Calu3 (cell line): ENCODE results near the gene DGKZ. TPM values are rescaled to one million over a fixed set of nuclear protein-coding genes. Genes with fewer than 3 reads are reported as not detected.

ENCODE experiments used
- BruUV-seq: library from RNA; stranded (reverse); fragments of 400-500 nt; replicated peaks from 2 replicates; lab custom pipeline; 2021; lab: Mats Ljungman, UMichigan
- CTCF ChIA-PET: fragments of 300-600 bp; sonication (Branson Sonifier 250); formaldehyde crosslinking; loops from one replicate; lab custom pipeline; 2022; ENCODE audit warnings: antibody characterized with exemption; lab: Charles Lee
- DNase-seq: peaks from one replicate; pipeline ENCODE4 v3.0.0; 2022
- H3K27ac Mint-ChIP-seq: one replicate; pipeline ENCODE4 v1.8.0; 2022; ENCODE audit warnings: mixed read lengths; ENCODE audit not compliant: unreplicated experiment
- H3K27me3 Mint-ChIP-seq: one replicate; pipeline ENCODE4 v1.8.0; 2022; ENCODE audit warnings: mixed read lengths; ENCODE audit not compliant: unreplicated experiment
- H3K36me3 Mint-ChIP-seq: one replicate; pipeline ENCODE4 v1.8.0; 2022; ENCODE audit warnings: mild to moderate bottlenecking, moderate library complexity, mixed read lengths; ENCODE audit not compliant: insufficient read depth, unreplicated experiment
- H3K4me1 Mint-ChIP-seq: one replicate; pipeline ENCODE4 v1.8.0; 2022; ENCODE audit warnings: mild to moderate bottlenecking, low read depth, mixed read lengths; ENCODE audit not compliant: unreplicated experiment
- H3K4me3 Mint-ChIP-seq: one replicate; pipeline ENCODE4 v1.8.0; 2022; ENCODE audit warnings: mild to moderate bottlenecking, low read depth, moderate library complexity, mixed read lengths; ENCODE audit not compliant: unreplicated experiment
- H3K9me3 Mint-ChIP-seq: one replicate; pipeline ENCODE4 v1.8.0; 2022; ENCODE audit warnings: low read depth, mixed read lengths; ENCODE audit not compliant: unreplicated experiment
- intact Hi-C: fragments of 100-400 bp; cut with micrococcal nuclease; formaldehyde crosslinking; loops from one replicate; pipeline ENCODE4 v1.10.0; 2022; ENCODE audit not compliant: unreplicated experiment
- total RNA-seq: library from RNA; stranded (reverse); gene quantifications from 2 replicates; pipeline ENCODE4 v1.2.3, GENCODE V29; 2022
- TF ChIP-seq, protein P1 (sequence below): fragments of 200-600 bp; IDR thresholded peaks from one replicate; pipeline ENCODE4 v1.8.0; 2022; ENCODE audit warnings: antibody characterized with exemption; ENCODE audit not compliant: unreplicated experiment

DGKZ gene
- total RNA-seq, 1 experiment from 2014 or later = 38.0 TPM

DNA sequence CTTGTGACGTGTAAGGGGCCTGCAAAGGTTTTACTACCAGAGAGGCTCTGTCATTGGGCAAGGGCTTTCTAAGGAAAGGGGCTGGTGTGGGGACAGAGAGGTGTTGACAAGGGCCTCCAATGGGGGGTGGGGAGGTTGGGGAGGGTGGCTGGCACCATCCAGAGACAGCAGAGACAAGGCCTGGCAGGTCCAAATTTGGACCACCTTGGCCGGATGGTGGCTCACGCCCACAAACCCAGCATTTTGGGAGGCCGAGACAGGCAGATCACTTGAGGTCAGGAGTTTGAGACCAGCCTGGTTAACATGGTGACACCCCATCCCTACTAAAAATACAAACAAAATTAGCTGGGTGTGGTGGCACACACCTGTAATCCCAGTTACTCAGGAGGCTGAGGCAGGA, 46.5 kb downstream of the DGKZ start:
- Mint-ChIP-seq H3K4me1 (peaks cover 17% of the 10 kb centered on the region), H3K27me3 (peaks cover 43% of the 10 kb centered on the region), H3K9me3 (no peaks in the 10 kb centered on the region), H3K4me3 (no peak overlapping the region), H3K27ac (no peak overlapping the region), H3K36me3 (peaks cover 37% of the 10 kb centered on the region)
- intact Hi-C loops = no loop called here
- TF ChIP-seq, protein P1, sequence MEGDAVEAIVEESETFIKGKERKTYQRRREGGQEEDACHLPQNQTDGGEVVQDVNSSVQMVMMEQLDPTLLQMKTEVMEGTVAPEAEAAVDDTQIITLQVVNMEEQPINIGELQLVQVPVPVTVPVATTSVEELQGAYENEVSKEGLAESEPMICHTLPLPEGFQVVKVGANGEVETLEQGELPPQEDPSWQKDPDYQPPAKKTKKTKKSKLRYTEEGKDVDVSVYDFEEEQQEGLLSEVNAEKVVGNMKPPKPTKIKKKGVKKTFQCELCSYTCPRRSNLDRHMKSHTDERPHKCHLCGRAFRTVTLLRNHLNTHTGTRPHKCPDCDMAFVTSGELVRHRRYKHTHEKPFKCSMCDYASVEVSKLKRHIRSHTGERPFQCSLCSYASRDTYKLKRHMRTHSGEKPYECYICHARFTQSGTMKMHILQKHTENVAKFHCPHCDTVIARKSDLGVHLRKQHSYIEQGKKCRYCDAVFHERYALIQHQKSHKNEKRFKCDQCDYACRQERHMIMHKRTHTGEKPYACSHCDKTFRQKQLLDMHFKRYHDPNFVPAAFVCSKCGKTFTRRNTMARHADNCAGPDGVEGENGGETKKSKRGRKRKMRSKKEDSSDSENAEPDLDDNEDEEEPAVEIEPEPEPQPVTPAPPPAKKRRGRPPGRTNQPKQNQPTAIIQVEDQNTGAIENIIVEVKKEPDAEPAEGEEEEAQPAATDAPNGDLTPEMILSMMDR = no peak
- BruUV-seq = no TSS peak
- CTCF ChIA-PET = no interaction called here
- DNase-seq = no peak

GRCh38 chr11:46397526-46397925, 50.3 kb downstream of the DGKZ start:
- TF ChIP-seq, protein P1 = no peak
- peaks cover 7% of the 10 kb centered on the region for H3K4me1 Mint-ChIP-seq
- CTCF ChIA-PET = no interaction called here

GRCh38 chr11:46402957-46403902, 56.0 kb downstream of the DGKZ start:
- DNase-seq = no peak
- no peaks in the 10 kb centered on the region for H3K9me3 Mint-ChIP-seq
- intact Hi-C loops = no loop called here
- H3K27ac Mint-ChIP-seq = no peak overlapping the region
- no peaks in the 10 kb centered on the region for H3K27me3 Mint-ChIP-seq
- H3K4me3 Mint-ChIP-seq = no peak overlapping the region
- CTCF ChIA-PET = no interaction called here
- TF ChIP-seq, protein P1 = no peak
- H3K4me1 Mint-ChIP-seq = no peaks in the 10 kb centered on the region
- H3K36me3 Mint-ChIP-seq = peaks cover 11% of the 10 kb centered on the region
- no TSS peak for BruUV-seq

More at GRCh38 chr11:46397526-46397925, 50.3 kb downstream of the DGKZ start:
- BruUV-seq = no TSS peak
- H3K27me3 Mint-ChIP-seq = peaks cover 14% of the 10 kb centered on the region
- no peak overlapping the region for H3K4me3 Mint-ChIP-seq
- intact Hi-C loops = no loop called here
- no peak overlapping the region for H3K27ac Mint-ChIP-seq
- peaks cover 21% of the 10 kb centered on the region for H3K36me3 Mint-ChIP-seq
- no peak for DNase-seq
- no peaks in the 10 kb centered on the region for H3K9me3 Mint-ChIP-seq

- Mint-ChIP-seq H3K36me3 (peaks cover 11% of the 10 kb centered on the region), H3K27me3 (no peaks in the 10 kb centered on the region), H3K27ac (no peak overlapping the region), H3K4me3 (no peak overlapping the region), H3K4me1 (no peaks in the 10 kb centered on the region), H3K9me3 (no peaks in the 10 kb centered on the region)
- intact Hi-C loops = no loop called here
- TF ChIP-seq, protein P1 = no peak
- CTCF ChIA-PET = interaction anchor here (0.6 kb wide), 1 partner anchor 138 kb away, joined by 3 read pairs; no protein-coding TSS in a partner anchor
- no TSS peak for BruUV-seq
- no peak for DNase-seq
Measured at GRCh38 chr11:46404476-46405017, 57.3 kb downstream of the DGKZ start.
